GM23338 (cell line): Measurements from ENCODE around the gene TTC6. TPM values are rescaled to one million over a fixed set of nuclear protein-coding genes. Genes with fewer than 3 reads are reported as not detected.

Experiments used
- ATAC-seq: fragments of 200-7000 bp; cut with Tn5 transposase; 3 replicates; pipeline ENCODE4 v1.9.1; 2020
- DNase-seq: peaks from one replicate; pipeline ENCODE4 v3.0.0-alpha.2; 2015; ENCODE audit warnings: low spot score
- H2AFZ ChIP-seq: fragments of 200-600 bp; sonication (generic); 2 replicates; pipeline ENCODE4 v1.8.0; 2016; ENCODE audit warnings: antibody characterized with exemption, mild to moderate bottlenecking, moderate library complexity
- H3F3A ChIP-seq: fragments of 200-600 bp; sonication (generic); replicated peaks from 2 replicates; pipeline ENCODE4 v1.8.0; 2017; ENCODE audit warnings: antibody characterized with exemption, mixed run types, low read depth
- H3K27ac ChIP-seq: fragments of 200-600 bp; sonication (generic); 2 replicates; pipeline ENCODE4 v1.6.1; 2016; ENCODE audit warnings: low read depth
- H3K27me3 ChIP-seq: fragments of 200-600 bp; sonication (generic); 2 replicates; pipeline ENCODE4 v1.8.0; 2016; ENCODE audit warnings: mild to moderate bottlenecking, mixed run types, moderate library complexity; ENCODE audit not compliant: insufficient read depth
- H3K36me3 ChIP-seq: fragments of 200-600 bp; sonication (generic); 2 replicates; pipeline ENCODE4 v1.8.0; 2016; ENCODE audit warnings: mild to moderate bottlenecking; ENCODE audit not compliant: insufficient read depth
- H3K4me1 ChIP-seq: fragments of 200-600 bp; sonication (generic); 2 replicates; pipeline ENCODE4 v1.8.0; 2016; ENCODE audit warnings: mild to moderate bottlenecking, moderate library complexity; ENCODE audit not compliant: insufficient read depth
- H3K4me2 ChIP-seq: fragments of 200-600 bp; sonication (generic); 2 replicates; pipeline ENCODE4 v1.7.1; 2017; ENCODE audit warnings: mixed run types
- H3K4me3 ChIP-seq: fragments of 200-600 bp; sonication (generic); 2 replicates; pipeline ENCODE4 v1.6.1; 2016; ENCODE audit warnings: mixed run types
- H3K79me2 ChIP-seq: fragments of 200-600 bp; sonication (generic); replicated peaks from 2 replicates; pipeline ENCODE4 v1.8.0; 2017; ENCODE audit warnings: mild to moderate bottlenecking; ENCODE audit not compliant: insufficient read depth
- H3K9me2 ChIP-seq: fragments of 200-600 bp; sonication (generic); 2 replicates; pipeline ENCODE4 v1.8.0; 2017; ENCODE audit not compliant: insufficient read depth
- H4K20me1 ChIP-seq: fragments of 200-600 bp; sonication (generic); replicated peaks from 2 replicates; pipeline ENCODE4 v1.8.0; 2017; ENCODE audit warnings: mild to moderate bottlenecking; ENCODE audit not compliant: insufficient read depth
- H3K27ac Mint-ChIP-seq: 2 replicates; pipeline ENCODE4 v1.8.0; 2020; ENCODE audit warnings: inconsistent platforms, mild to moderate bottlenecking, moderate library complexity, mixed read lengths
- H3K27me3 Mint-ChIP-seq: 3 replicates; pipeline ENCODE4 v1.8.0; 2022; ENCODE audit warnings: low read depth, mild to moderate bottlenecking, moderate library complexity, mixed read lengths, inconsistent platforms; ENCODE audit not compliant: insufficient read depth, poor library complexity
- H3K36me3 Mint-ChIP-seq: 3 replicates; pipeline ENCODE4 v1.8.0; 2021; ENCODE audit warnings: low read depth, mild to moderate bottlenecking, inconsistent platforms, moderate library complexity, mixed read lengths
- H3K4me1 Mint-ChIP-seq: 3 replicates; pipeline ENCODE4 v1.8.0; 2020; ENCODE audit warnings: mild to moderate bottlenecking, inconsistent platforms, mixed read lengths
- H3K4me3 Mint-ChIP-seq: 3 replicates; pipeline ENCODE4 v1.8.0; 2021; ENCODE audit warnings: moderate library complexity, mild to moderate bottlenecking, inconsistent platforms, mixed read lengths
- H3K9me3 Mint-ChIP-seq: 3 replicates; pipeline ENCODE4 v1.8.0; 2020; ENCODE audit warnings: moderate library complexity, mild to moderate bottlenecking, inconsistent platforms, mixed read lengths
- CREB1 ChIP-seq: fragments of 250-450 bp; sonication (Bioruptor Pico); IDR thresholded peaks from 2 replicates; pipeline ENCODE4 v1.5.0; 2020; ENCODE audit warnings: low read depth, mild to moderate bottlenecking, moderate library complexity
- EZH2 ChIP-seq: fragments of 200-600 bp; sonication (generic); IDR thresholded peaks from one replicate; pipeline ENCODE4 v1.8.0; 2017; ENCODE audit warnings: antibody characterized with exemption, mild to moderate bottlenecking, low read depth; ENCODE audit not compliant: unreplicated experiment
- EZH2phosphoT487 ChIP-seq: fragments of 200-600 bp; sonication (generic); IDR thresholded peaks from one replicate; pipeline ENCODE4 v1.8.1; 2018; ENCODE audit warnings: antibody characterized with exemption; ENCODE audit not compliant: unreplicated experiment
- NANOG ChIP-seq: IDR thresholded peaks from 2 replicates; pipeline ENCODE4 v1.6.1; 2016; ENCODE audit warnings: antibody characterized with exemption, borderline replicate concordance
- STAT1 ChIP-seq: IDR thresholded peaks from one replicate; pipeline ENCODE4 v1.6.1; 2016; ENCODE audit warnings: antibody characterized with exemption; ENCODE audit not compliant: unreplicated experiment
- ZNF114 ChIP-seq: fragments of 250-450 bp; sonication (Bioruptor Pico); IDR thresholded peaks from 2 replicates; pipeline ENCODE4 v1.5.0; 2020; ENCODE audit warnings: mild to moderate bottlenecking, moderate library complexity
- polyA plus RNA-seq: library from polyadenylated mRNA; unstranded; fragments of >200 nt; fragmentation: Nextera tagmentation; extraction: Ambion mirVana; gene quantifications from 2 replicates; pipeline ENCODE4 v1.2.1, GENCODE V29; 2016
- total RNA-seq: library from RNA; depleted of rRNA; stranded (reverse); fragments of >200 nt; shearing (Covaris generic); gene quantifications from 2 replicates; pipeline ENCODE4 v1.2.3, GENCODE V29; 2014
- TF ChIP-seq, protein P1 (sequence below): fragments of 250-450 bp; sonication (Bioruptor Pico); IDR thresholded peaks from 2 replicates; pipeline ENCODE4 v1.5.0; 2020; ENCODE audit warnings: mild to moderate bottlenecking, moderate library complexity
- TF ChIP-seq, protein P2 (sequence below): IDR thresholded peaks from 2 replicates; pipeline ENCODE4 v1.6.1; 2016; ENCODE audit warnings: antibody characterized with exemption
- TF ChIP-seq, protein P3 (sequence below): IDR thresholded peaks from one replicate; pipeline ENCODE4 v1.6.1; 2018; ENCODE audit warnings: antibody characterized with exemption; ENCODE audit not compliant: unreplicated experiment
- TF ChIP-seq, protein P4 (sequence below), 2 experiments: fragments of 200-600 bp in 1 of 2; sonication (generic) in 1 of 2; conservative IDR thresholded peaks; 2 replicates each; pipeline versions ENCODE4 v1.5.1 to v1.6.1; 2016 to 2017; ENCODE audit warnings: antibody characterized with exemption in 2 of 2, low read depth in 2 of 2, mild to moderate bottlenecking in 2 of 2, moderate library complexity in 1 of 2

Gene TTC6
- total and polyA plus RNA-seq, 2 experiments from 2014 or later: 0.31 TPM; not detected in 1

DNA sequence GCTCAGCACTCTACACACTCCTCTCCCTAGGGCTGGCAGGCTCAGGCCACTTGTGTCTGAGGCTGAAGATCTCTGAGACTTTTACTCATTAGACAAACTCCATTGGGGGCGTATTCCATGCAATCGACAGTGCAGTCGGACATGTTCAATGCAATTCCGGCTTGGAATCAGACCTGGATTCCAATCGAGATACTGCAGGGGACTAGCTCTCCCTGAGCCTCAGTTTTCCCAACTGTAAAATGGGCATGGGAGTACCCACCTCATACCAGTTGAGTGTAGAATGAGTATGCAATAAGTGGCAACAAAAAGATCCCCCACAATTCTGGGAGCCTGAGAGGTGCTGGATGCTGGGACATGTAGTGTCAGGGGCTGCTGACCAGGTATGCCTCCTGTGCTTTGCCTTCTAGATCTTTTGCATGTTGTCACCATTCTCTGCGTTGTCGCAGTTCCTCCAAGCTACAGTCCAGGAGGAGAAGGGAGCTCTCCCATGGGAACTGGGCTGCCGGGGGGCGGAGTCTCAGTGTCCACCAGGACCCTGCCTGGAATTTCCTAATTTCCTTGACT is 8.3 kb downstream of the TTC6 start (continued):
- TF ChIP-seq ZNF114 (CRISPR knock-in tag) (no peak), CREB1 (CRISPR knock-in tag) (no peak)
- TF ChIP-seq, protein P1, sequence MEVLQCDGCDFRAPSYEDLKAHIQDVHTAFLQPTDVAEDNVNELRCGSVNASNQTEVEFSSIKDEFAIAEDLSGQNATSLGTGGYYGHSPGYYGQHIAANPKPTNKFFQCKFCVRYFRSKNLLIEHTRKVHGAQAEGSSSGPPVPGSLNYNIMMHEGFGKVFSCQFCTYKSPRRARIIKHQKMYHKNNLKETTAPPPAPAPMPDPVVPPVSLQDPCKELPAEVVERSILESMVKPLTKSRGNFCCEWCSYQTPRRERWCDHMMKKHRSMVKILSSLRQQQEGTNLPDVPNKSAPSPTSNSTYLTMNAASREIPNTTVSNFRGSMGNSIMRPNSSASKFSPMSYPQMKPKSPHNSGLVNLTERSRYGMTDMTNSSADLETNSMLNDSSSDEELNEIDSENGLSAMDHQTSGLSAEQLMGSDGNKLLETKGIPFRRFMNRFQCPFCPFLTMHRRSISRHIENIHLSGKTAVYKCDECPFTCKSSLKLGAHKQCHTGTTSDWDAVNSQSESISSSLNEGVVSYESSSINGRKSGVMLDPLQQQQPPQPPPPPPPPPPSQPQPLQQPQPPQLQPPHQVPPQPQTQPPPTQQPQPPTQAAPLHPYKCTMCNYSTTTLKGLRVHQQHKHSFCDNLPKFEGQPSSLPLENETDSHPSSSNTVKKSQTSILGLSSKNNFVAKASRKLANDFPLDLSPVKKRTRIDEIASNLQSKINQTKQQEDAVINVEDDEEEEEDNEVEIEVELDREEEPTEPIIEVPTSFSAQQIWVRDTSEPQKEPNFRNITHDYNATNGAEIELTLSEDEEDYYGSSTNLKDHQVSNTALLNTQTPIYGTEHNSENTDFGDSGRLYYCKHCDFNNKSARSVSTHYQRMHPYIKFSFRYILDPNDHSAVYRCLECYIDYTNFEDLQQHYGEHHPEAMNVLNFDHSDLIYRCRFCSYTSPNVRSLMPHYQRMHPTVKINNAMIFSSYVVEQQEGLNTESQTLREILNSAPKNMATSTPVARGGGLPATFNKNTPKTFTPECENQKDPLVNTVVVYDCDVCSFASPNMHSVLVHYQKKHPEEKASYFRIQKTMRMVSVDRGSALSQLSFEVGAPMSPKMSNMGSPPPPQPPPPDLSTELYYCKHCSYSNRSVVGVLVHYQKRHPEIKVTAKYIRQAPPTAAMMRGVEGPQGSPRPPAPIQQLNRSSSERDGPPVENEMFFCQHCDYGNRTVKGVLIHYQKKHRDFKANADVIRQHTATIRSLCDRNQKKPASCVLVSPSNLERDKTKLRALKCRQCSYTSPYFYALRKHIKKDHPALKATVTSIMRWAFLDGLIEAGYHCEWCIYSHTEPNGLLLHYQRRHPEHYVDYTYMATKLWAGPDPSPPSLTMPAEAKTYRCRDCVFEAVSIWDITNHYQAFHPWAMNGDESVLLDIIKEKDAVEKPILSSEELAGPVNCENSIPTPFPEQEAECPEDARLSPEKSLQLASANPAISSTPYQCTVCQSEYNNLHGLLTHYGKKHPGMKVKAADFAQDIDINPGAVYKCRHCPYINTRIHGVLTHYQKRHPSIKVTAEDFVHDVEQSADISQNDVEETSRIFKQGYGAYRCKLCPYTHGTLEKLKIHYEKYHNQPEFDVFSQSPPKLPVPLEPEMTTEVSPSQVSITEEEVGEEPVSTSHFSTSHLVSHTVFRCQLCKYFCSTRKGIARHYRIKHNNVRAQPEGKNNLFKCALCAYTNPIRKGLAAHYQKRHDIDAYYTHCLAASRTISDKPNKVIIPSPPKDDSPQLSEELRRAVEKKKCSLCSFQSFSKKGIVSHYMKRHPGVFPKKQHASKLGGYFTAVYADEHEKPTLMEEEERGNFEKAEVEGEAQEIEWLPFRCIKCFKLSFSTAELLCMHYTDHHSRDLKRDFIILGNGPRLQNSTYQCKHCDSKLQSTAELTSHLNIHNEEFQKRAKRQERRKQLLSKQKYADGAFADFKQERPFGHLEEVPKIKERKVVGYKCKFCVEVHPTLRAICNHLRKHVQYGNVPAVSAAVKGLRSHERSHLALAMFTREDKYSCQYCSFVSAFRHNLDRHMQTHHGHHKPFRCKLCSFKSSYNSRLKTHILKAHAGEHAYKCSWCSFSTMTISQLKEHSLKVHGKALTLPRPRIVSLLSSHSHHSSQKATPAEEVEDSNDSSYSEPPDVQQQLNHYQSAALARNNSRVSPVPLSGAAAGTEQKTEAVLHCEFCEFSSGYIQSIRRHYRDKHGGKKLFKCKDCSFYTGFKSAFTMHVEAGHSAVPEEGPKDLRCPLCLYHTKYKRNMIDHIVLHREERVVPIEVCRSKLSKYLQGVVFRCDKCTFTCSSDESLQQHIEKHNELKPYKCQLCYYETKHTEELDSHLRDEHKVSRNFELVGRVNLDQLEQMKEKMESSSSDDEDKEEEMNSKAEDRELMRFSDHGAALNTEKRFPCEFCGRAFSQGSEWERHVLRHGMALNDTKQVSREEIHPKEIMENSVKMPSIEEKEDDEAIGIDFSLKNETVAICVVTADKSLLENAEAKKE (CRISPR knock-in tag): no peak

DNA sequence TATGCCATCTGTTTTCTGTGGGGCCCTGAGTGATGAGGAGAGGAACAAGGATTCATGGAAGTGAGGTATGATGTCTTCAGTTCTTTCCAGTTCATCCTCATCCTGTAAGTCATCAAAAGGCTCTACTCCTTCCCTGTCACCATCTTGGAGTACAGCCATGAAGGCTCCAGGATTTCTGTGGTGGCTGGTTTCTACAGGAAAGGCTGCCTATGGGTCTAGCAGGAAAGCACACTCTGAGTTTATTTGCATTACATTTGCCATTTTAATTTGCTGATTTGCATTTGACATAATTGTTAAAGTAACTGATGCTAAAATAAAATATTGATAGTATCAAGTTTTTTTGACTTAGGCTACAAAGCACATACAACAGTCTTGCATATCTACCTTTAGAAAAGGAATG is 11.2 kb downstream of the TTC6 start:
- H3K4me1 Mint-ChIP-seq: peaks cover 11% of the 10 kb centered on the region
- peaks cover 9% of the 10 kb centered on the region; the same call in 2 of the 3 replicates for H3K9me3 Mint-ChIP-seq
- peaks cover 6% of the 10 kb centered on the region for H3K36me3 Mint-ChIP-seq
- ATAC-seq: no peak
- Histone ChIP-seq H3K9me2 (no peaks in the 10 kb centered on the region), H4K20me1 (peaks cover 4% of the 10 kb centered on the region; the same call in 1 of the 2 replicates), H3K36me3 (no peaks in the 10 kb centered on the region), H3K27ac (no peak overlapping the region), H2AFZ (no peak overlapping the region), H3K4me1 (no peaks in the 10 kb centered on the region), H3K27me3 (peaks cover 100% of the 10 kb centered on the region), H3K79me2 (no peaks in the 10 kb centered on the region), H3F3A (no peaks in the 10 kb centered on the region; the same call in 1 of the 2 replicates), H3K4me2 (no peak overlapping the region), H3K4me3 (no peak overlapping the region)
- peaks cover 64% of the 10 kb centered on the region for H3K27me3 Mint-ChIP-seq
- no peak for DNase-seq
- H3K27ac Mint-ChIP-seq: no peak overlapping the region
- TF ChIP-seq EZH2phosphoT487: no peak
- TF ChIP-seq EZH2: no peak
- TF ChIP-seq STAT1: no peak
- no peak for TF ChIP-seq ZNF114 (CRISPR knock-in tag)
- TF ChIP-seq, protein P2, sequence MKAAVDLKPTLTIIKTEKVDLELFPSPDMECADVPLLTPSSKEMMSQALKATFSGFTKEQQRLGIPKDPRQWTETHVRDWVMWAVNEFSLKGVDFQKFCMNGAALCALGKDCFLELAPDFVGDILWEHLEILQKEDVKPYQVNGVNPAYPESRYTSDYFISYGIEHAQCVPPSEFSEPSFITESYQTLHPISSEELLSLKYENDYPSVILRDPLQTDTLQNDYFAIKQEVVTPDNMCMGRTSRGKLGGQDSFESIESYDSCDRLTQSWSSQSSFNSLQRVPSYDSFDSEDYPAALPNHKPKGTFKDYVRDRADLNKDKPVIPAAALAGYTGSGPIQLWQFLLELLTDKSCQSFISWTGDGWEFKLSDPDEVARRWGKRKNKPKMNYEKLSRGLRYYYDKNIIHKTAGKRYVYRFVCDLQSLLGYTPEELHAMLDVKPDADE: no peak
- TF ChIP-seq, protein P3, sequence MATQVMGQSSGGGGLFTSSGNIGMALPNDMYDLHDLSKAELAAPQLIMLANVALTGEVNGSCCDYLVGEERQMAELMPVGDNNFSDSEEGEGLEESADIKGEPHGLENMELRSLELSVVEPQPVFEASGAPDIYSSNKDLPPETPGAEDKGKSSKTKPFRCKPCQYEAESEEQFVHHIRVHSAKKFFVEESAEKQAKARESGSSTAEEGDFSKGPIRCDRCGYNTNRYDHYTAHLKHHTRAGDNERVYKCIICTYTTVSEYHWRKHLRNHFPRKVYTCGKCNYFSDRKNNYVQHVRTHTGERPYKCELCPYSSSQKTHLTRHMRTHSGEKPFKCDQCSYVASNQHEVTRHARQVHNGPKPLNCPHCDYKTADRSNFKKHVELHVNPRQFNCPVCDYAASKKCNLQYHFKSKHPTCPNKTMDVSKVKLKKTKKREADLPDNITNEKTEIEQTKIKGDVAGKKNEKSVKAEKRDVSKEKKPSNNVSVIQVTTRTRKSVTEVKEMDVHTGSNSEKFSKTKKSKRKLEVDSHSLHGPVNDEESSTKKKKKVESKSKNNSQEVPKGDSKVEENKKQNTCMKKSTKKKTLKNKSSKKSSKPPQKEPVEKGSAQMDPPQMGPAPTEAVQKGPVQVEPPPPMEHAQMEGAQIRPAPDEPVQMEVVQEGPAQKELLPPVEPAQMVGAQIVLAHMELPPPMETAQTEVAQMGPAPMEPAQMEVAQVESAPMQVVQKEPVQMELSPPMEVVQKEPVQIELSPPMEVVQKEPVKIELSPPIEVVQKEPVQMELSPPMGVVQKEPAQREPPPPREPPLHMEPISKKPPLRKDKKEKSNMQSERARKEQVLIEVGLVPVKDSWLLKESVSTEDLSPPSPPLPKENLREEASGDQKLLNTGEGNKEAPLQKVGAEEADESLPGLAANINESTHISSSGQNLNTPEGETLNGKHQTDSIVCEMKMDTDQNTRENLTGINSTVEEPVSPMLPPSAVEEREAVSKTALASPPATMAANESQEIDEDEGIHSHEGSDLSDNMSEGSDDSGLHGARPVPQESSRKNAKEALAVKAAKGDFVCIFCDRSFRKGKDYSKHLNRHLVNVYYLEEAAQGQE: no peak
- TF ChIP-seq NANOG: no peak
- TF ChIP-seq, protein P4, sequence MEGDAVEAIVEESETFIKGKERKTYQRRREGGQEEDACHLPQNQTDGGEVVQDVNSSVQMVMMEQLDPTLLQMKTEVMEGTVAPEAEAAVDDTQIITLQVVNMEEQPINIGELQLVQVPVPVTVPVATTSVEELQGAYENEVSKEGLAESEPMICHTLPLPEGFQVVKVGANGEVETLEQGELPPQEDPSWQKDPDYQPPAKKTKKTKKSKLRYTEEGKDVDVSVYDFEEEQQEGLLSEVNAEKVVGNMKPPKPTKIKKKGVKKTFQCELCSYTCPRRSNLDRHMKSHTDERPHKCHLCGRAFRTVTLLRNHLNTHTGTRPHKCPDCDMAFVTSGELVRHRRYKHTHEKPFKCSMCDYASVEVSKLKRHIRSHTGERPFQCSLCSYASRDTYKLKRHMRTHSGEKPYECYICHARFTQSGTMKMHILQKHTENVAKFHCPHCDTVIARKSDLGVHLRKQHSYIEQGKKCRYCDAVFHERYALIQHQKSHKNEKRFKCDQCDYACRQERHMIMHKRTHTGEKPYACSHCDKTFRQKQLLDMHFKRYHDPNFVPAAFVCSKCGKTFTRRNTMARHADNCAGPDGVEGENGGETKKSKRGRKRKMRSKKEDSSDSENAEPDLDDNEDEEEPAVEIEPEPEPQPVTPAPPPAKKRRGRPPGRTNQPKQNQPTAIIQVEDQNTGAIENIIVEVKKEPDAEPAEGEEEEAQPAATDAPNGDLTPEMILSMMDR (conservative IDR thresholded peaks at IDR 0.05; ENCODE audit: low read depth in 2 of 2): no peak
- no peak overlapping the region for H3K4me3 Mint-ChIP-seq
